GM04504 (cell line): Measurements from ENCODE around the gene PEPD.

Source experiments
- DNase-seq: peaks from one replicate; pipeline ENCODE4 v3.0.0-alpha.2; 2012; ENCODE audit warnings: low read depth

Gene PEPD

GRCh38 chr19:33510462-33511194 lies 11.0 kb downstream of the PEPD start:
- no peak for DNase-seq

GRCh38 chr19:33509774-33510173 lies 11.8 kb downstream of the PEPD start:
- no peak for DNase-seq

GRCh38 chr19:33508941-33509614 lies 12.5 kb downstream of the PEPD start:
- no peak for DNase-seq

GRCh38 chr19:33508431-33508830 lies 13.2 kb downstream of the PEPD start:
- no peak for DNase-seq

- DNase-seq, result no peak
Measured at GRCh38 chr19:33508009-33508408, 13.6 kb downstream of the PEPD start.

- no peak for DNase-seq
Measured at GRCh38 chr19:33507021-33507956, 14.3 kb downstream of the PEPD start.

- no peak for DNase-seq
Measured at GRCh38 chr19:33506498-33506897, 15.1 kb downstream of the PEPD start.

GRCh38 chr19:33505823-33506222 lies 15.8 kb downstream of the PEPD start:
- no peak for DNase-seq

GRCh38 chr19:33505148-33505547 lies 16.4 kb downstream of the PEPD start:
- no peak for DNase-seq

GRCh38 chr19:33504058-33504444 lies 17.5 kb downstream of the PEPD start:
- no peak for DNase-seq

GRCh38 chr19:33503433-33504057 lies 18.0 kb downstream of the PEPD start:
- no peak for DNase-seq

GRCh38 chr19:33503030-33503429 lies 18.6 kb downstream of the PEPD start:
- DNase-seq, result no peak

- DNase-seq, result no peak
Measured at GRCh38 chr19:33502521-33502920, 19.1 kb downstream of the PEPD start.

- DNase-seq, result no peak
Measured at GRCh38 chr19:33501693-33502356, 19.8 kb downstream of the PEPD start.

GRCh38 chr19:33500991-33501390 lies 20.6 kb downstream of the PEPD start:
- no peak for DNase-seq

- no peak for DNase-seq
Measured at GRCh38 chr19:33500586-33500985, 21.0 kb downstream of the PEPD start.

GRCh38 chr19:33499671-33500506 lies 21.7 kb downstream of the PEPD start:
- no peak for DNase-seq

- no peak for DNase-seq
Measured at GRCh38 chr19:33499248-33499647, 22.3 kb downstream of the PEPD start.

- no peak for DNase-seq
Measured at GRCh38 chr19:33498391-33499000, 23.1 kb downstream of the PEPD start.

GRCh38 chr19:33497778-33498175 lies 23.8 kb downstream of the PEPD start:
- DNase-seq, result no peak
